GM21619 (cell line): ENCODE data around the gene TMTC1.
"Not testable (repeated sequence)": the region's sequence is repeated elsewhere in the genome, so short reads cannot be mapped to it uniquely, and the experiment has no call there.

Source experiments
- ATAC-seq: cut with Tn5 transposase; IDR thresholded peaks from one replicate; pipeline ENCODE4 v1.9.1; 2021; ENCODE audit not compliant: unreplicated experiment

Gene TMTC1

DNA sequence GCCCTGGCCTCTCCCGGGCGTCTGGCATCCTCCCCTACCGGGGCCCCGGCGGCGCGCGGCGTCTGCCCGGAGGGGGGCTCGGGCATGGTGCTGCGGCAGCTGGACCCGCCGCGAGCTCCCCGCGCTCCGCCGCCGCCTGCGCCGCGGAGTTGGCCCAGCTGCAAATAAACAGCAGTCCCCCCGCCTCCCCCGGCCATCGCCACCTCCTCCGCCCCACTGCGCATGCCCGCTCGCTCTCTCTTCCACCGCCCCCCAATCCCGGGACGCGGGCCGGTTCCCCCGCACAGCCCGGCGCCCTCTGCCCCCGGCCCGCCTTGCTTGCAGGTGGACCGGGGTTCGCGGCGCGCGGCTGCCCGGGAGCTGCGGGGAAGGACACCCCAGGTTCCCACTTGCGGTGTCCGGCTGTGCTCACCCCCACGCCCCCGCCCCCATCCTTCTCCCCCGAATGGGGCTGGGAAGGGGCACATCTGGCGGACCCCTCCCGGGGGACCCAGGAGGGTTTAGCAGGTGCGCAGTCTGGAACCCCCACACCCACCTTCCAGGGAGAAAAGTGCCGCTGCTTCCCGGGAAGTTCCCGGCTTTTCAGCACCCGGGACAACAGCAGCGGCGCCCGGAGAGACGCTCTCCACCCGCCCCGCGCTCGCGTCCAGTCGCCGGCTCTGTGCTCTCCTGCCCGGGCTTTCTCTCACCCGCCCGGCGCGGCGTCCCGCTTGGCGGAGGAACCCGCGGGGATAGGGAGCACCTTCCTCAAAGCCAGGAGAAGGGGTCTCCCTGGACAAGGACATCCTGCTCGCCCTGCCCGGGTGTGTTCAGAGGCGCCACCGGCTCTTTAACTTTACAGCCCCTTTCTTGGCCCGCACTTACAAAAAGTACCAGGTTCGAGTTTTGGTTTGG lies at the start of gene TMTC1:
Gene TMTC1 (minus strand): TSS at position 170 of the 894 bp plus-strand sequence. CDS start 191 bp downstream, outside the sequence.
- no peak for ATAC-seq

DNA sequence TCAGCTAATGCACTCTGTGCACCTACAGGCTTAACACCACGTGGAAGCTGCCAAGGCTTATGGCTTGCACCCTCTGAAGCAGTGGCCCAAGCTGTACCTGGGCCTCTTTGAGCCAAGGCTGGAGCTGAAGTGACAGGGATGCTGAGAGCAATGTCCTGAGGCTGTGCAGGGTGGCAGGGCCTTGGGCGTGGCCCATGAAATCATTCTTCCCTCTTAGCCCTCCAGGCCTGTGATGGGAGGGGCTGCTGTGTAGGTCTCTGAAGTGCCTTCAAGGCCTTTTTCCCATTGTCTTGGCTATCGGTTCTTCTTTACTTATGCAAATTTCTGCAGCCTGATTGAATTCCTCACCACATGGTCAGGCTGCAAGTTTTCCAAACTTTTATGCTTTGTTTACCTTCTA lies 47.4 kb upstream of the TMTC1 start:
- ATAC-seq = no peak

DNA sequence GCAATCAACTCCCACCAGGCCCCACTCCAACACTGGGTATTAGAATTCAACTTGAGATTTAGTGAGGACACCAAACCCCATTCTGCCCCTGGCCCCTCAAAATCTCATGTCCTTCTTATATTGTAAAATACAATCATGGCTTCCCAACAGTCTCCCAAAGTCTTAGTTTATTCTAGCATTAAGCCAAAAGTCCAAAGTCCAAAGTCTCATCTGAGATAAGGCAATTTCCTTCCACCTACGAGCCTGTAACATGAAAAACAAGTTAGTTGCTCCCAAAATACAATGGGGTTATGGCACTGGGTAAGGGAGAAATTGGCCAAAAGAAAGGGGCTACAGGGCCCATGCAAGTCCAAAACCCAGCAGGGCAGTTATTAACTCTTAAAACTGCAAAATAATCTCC lies 46.6 kb upstream of the TMTC1 start:
- ATAC-seq = no peak

DNA sequence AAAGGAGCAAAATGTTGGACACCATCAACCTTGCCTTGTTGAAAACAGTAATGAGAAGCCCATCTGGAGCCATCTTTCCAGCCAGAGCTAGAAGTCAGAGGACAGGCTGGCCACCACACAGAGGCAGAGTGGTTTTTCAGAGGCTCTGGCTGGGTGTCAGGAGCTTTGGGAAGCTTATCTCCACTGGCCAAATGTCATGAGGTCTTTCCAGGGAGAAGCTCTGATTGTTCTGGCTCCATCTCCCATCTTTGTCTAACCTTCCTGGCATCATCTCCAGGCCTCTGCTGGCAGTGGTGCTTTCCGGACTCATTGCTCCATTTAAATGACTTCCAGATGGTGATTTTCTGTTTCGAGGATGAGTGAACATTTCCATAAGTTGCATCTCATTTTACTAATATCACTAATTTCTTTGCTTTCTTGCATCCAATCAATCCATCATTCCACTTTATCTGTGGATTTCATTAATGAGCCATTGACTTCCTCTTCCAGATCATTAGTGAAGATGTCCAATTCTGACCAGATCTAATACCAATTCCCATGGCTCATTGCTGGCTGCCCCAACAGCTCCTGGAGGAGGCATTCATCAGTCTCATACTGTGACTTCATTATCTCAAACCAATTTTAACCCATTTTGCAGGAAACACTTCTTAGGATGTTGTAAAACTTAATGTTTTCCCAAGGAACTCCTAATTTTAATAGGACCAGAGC lies 35.3 kb upstream of the TMTC1 start:
- no peak for ATAC-seq

DNA sequence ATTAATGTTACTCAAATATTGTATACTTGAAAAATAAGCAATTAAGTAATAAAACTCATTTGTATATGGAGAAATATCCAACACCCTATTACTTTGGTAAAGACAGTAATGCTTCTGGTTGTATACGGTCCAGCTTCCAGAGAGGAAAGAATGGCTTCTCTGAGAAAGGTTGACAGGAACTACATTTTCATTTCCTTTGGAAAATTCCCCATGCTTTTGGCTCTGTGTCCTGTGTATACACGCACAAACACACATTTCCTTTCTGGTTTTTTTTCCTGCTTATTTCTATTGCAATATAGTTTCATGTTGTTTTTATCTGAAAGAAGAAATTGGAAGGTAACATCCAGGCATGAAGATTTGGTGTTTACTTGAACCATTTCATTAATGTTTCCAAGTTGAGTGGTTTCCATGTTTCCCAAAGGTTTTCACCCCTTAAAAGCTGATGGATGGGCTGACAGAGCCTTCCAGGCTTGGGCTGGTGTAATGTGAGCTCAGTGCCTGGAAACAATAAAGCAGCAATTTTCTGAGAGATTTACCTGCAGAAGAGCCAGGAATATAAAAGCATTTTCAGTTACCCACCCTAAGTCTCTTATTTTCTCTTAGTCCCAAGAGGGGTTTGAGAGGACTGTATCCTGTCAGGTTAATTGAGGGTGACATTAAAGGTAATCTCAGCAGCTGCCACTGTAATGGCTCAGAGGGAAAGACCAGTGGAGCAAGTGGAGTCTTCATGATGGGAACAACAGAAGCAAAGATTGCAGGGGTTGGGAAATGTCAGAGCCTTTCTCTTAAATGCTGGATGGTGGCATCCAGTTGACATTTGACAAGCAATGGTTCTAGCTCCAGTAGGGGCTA lies 33.4 kb upstream of the TMTC1 start:
- no peak for ATAC-seq

DNA sequence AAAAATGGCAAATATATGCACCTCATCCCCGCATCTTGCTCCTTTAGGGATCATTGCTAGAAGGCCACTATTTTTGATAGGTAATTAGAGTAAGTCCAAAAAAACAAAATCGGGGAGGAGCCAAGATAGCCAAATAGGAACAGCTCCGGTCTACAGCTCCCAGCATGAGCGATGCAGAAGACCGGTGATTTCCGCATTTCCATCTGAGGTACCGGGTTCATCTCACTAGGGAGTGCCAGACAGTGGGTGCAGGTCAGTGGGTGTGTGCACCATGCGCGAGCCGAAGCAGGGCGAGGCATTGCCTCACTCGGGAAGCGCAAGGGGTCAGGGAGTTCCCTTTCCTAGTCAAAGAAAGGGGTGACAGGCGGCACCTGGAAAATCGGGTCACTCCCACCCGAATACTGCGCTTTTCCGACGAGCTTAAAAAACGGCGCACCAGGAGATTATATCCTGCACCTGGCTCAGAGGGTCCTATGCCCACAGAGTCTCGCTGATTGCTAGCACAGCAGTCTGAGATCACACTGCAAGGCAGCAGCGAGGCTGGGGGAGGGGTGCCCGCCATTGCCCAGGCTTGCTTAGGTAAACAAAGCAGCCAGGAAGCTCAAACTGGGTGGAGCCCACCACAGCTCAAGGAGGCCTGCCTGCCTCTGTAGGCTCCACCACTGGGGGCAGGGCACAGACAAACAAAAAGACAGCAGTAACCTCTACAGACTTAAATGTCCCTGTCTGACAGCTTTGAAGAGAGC lies 26.0 kb upstream of the TMTC1 start:
- not testable (repeated sequence) for ATAC-seq

DNA sequence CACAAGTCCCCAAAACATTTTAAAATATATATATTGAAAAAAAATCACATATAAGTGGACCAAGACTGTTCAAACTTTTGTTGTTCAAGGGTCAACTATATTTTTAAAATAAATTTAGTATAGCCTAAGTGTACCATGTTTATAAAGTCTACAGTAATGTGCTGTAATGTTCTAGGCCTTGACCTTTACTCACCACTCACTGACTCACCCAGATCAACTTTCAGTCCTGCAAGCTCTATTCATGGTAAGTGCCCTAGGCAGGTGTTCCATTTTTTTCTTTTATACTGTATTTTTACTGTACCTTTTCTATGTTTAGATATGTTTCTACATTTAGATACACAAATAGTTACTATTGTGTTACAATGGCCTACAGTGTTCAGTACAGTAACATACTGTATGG lies 23.4 kb upstream of the TMTC1 start:
- ATAC-seq = no peak

DNA sequence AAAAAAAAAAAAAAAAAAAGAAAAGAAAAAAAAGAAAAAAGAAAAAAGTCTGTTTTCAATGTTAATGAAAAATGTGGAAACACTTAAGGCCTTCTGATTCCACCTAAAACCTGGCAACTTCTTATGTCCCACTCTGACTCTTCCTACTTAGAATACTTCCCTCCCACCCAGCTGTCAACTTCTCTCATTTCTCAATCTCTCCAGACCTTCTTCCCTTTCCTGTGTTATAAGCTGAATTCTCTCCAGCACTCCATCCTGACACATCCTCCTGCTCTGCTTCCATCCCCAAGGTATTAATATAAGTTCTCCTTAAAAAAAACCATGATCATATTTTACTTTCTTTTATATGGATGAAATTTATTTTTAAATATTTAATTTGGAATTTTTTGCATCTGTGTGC lies 20.3 kb upstream of the TMTC1 start:
- ATAC-seq = no peak

DNA sequence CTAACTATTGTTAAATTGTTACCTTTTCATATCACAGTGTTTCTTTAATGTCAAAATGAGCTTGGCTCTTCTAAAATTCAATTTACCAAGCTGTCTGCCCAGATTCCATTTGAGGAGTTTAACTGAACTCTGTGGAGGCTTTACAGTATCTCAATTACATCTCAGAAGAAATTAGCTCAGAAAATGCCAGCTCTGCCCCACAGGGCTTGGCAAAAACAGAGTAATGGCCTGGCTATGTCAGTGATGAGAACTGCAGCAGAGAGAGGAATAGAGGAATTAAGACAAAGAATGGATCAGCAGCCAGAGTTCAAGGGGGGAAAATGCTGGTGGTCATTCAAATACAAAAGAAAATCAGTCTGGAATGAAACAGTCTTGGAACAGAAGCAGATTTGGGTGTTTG lies 15.8 kb upstream of the TMTC1 start:
- no peak for ATAC-seq

DNA sequence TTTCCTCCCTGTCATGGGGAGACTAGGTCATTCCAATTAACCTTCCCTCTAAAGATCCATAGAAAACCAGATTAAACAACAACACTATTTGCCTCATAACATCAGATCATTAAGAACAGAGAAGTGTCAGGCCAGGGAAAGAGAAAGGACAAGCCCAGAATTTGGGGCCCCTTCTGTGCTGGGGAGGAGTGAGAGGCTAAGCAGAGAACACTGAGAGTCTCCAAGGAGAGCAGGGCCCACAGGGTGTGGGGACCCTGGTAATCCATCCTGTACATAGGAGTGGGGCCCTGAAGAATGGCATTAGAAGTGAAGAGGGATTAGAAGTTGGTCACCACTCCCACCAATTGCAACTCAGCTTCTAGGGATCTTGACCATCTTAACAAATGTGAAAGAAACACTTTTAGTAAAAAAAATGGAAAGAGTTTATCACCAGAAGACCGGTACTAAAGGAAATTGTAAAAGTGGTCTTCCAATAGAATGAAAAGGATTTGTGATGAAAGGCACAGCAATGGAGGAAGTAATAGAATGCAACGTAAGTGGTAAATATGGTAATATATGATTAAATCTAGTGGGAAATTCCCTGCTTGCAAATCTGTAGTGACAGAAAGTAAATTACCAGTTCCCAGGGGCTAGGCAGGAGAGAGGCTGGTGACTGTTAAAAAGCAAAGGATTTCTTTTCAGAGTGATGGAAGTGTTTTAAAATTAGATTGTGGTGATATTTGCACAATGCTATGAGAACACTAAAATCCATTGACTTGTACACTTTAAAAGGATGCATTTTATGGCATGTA lies 14.0 kb upstream of the TMTC1 start:
- no peak for ATAC-seq

DNA sequence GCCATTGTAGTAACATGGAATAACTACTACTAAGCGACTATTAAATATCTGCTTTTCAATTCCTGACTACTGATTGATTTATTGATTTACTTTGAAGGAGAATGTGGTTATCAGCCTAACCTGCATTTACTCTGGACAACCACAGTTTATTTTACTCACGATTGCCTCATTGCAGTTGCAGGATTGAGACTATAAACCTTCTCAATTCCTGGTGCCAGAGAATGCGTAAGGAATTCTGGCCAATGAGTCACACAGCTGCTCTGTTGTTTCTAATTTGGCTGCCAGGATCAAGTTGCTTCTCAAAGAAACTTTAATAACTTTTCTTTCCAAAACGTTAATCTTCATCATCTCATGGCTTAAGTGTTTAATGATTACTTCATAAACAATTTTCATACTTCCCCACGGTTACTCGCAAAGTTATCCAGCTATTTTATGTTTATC lies 13.1 kb upstream of the TMTC1 start:
- ATAC-seq = no peak

DNA sequence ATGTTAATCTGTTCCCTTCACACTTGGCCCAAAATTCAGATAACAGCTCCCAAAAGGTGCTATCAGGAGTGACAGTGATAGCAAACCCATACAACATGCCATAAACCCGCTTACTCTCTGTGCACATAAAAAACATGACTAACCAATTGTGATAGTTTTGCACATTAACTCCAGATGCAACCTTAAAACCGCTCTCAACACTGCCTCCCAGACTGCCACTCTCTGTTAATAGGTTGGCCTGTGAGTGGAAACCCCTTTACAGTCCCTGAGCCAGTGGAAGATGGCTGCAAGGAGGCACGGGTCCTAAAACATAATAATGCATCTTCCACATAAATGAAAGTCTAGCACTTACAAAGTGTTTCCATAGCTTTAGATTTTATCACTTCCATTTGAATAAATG lies 12.0 kb upstream of the TMTC1 start:
- no peak for ATAC-seq

DNA sequence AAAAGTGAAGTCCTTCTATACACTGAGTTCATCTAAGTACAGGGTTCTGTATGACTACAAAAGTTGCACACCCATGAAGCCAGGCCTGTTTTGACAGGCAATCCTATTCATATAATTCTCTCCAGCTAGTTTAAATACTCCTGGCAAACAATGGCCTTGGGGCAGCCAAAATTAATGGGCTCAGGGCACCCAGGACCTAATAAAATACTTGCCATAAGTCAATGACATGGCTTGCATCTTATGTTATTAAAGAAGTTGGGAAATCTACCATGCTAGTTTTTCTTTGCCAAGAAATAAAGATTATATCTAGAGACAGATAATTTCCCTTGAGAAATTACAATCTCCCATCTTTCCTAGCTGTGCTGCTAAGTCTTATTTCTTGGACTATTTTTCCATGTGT lies 11.1 kb upstream of the TMTC1 start:
- ATAC-seq = no peak

DNA sequence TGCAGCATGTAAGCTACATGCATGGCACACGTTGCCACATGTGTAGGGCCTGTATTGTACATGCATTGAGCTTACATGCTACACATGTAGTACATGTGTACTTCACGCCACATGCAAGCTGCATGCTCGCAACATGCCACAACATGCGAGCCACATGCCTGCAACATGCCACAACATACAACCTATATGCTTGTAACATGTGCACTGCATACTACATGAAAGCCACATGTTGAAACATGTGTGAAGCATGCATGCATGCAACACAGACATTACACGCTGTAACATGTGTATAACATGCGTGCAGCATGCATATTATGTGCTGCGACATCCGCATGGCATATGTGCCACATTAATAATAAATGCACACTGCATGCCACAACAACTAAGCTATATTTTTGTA lies 9.1 kb upstream of the TMTC1 start:
- no peak for ATAC-seq

DNA sequence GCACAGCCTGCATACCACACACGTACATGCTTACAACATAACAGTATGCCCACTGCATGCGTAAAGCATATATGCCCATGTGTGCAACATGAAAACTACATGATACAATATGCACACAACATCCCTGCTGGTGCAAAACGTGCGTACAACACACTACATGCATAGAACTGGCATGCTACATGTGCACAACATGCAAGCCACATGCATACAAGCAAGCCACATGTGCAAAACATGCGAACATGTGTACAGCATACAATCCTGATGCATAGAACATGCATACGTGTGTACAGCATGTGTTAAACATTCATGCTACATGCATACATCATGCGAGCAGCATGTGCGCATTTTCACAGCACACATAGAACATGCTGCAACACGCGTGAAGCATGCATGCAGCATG lies 8.4 kb upstream of the TMTC1 start:
- ATAC-seq = no peak

DNA sequence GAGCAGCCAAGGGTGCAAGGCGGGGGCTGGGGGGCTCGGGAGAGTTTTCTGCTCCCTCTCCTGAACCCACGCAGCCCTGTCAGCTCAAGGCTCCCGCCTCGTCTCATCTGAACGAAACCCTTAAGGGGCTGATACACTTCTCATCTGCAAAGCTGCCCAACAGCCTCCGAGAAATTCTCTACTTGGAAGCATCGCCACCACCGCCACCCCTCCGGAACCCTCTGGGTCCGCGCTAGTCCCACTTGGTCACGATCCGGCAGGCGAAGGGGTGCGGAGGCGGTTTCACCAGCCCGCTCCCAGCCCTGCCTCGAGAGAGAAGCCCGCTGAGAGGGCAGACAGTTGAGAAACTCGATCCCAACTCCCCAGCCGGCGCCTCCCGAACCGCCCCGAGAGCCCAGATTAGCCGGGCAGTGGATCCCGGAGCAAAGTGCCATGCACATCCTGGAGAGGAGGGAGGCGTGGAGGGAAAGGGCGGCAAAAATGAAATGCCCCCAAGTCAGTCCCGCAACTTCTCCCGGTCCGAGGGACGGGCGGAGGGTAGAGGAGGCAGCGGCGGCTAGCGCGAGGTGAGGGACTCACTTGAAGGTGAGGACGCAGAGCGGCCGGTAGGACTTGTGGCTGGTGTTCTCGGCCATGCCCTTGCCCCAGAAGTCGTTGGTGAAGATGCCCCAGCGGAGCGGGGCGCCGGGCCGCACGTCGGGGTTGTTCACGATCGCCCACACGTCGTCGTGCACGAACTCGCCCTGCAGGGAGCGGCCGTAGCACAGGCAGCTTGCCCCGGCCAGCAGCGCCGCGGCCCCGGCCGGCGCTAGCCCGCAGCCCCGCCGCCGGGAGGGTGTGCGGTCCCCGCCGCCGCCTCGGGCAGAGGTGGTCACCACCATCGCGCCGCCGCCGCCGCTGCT lies 620 bp downstream of the TMTC1 start:
- peak; percentile 17 for ATAC-seq

DNA sequence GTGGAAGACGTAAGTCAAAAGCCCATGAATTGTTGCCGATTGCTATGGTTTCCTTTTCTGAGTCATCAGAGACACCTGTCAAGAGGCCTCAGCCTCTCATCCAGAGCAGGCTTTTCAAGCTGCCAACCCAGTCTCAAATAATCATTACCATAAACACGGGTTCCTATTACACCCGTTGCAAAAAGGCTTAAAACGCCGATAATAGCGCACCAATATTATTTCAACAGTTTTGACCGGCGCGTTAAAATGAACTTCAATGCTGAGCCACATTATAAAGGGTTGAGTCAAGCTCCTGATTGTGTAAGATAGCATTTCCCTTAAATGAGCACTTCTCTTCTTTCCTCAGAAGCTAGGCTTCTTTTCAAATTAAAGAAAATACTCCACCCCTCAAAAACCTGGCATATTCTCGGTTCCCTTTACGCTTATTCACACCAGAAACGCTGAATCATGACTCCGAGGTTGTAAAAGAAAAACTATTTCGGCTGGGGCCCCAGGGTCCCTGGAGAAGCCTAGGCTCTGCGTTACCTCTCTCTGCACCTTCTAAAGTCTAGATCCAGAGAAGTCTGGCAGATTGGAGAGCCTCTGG lies 1.4 kb downstream of the TMTC1 start:
- peak; percentile 68 for ATAC-seq

DNA sequence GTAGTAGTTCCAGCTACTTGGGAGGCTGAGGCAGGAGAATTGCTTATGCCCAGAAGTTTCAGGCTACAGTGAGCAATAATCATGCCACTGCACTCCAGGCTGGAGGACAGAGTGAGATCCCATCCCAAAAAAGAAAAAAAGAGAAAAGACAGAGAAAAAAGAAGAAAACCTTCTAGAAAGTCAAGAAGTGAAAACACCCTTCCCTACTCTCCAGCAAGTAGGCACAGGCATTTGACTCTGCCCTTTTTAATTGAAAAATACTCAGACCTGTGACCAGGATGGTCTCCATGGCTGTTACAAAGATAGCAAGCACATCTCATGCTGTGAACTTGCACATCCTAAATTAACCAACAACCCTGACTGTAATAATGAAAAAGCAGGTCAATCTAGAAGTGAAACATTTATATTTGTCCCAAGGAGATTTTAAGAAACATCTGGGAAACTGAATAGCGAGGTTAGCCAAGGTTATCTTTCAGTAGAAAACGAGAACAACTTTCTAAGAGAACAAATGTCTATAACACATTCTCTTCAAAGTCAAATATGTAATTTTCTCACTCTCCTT lies 2.0 kb downstream of the TMTC1 start:
- ATAC-seq = peak; percentile 31
